OCI-M2 (cell line): ENCODE results near the gene FMN1.

Experiments
- DNase-seq: peaks from one replicate; lab custom pipeline; 2025; ENCODE audit not compliant: unreplicated experiment; lab: John Stamatoyannopoulos, UW

Gene FMN1

GRCh38 chr15:33200444-33200843 lies 5.9 kb upstream of the FMN1 start:
- no peak for DNase-seq

GRCh38 chr15:33198541-33198940 lies 4.0 kb upstream of the FMN1 start:
- DNase-seq = no peak

GRCh38 chr15:33197636-33198035 lies 3.1 kb upstream of the FMN1 start:
- DNase-seq = no peak

GRCh38 chr15:33194237-33194636 lies 277 bp downstream of the FMN1 start:
- no peak for DNase-seq

- no peak for DNase-seq
These were observed 2.9 kb downstream of the FMN1 start for GRCh38 chr15:33191591-33191990.

- DNase-seq = no peak
These were observed 4.0 kb downstream of the FMN1 start for GRCh38 chr15:33190539-33190938.

GRCh38 chr15:33188641-33189257 lies 5.8 kb downstream of the FMN1 start:
- no peak for DNase-seq

GRCh38 chr15:33188159-33188558 lies 6.4 kb downstream of the FMN1 start:
- no peak for DNase-seq

GRCh38 chr15:33183334-33183733 lies 11.2 kb downstream of the FMN1 start:
- DNase-seq = no peak

- no peak for DNase-seq
These were observed 11.6 kb downstream of the FMN1 start for GRCh38 chr15:33182926-33183325.

- DNase-seq = no peak
These were observed 12.1 kb downstream of the FMN1 start for GRCh38 chr15:33182278-33182905.

GRCh38 chr15:33179874-33180273 lies 14.6 kb downstream of the FMN1 start:
- DNase-seq = no peak

- DNase-seq = no peak
These were observed 23.3 kb downstream of the FMN1 start for GRCh38 chr15:33171202-33171601.

- no peak for DNase-seq
These were observed 24.9 kb downstream of the FMN1 start for GRCh38 chr15:33169625-33170024.

- no peak for DNase-seq
These were observed 26.1 kb downstream of the FMN1 start for GRCh38 chr15:33168444-33168843.

- no peak for DNase-seq
These were observed 30.7 kb downstream of the FMN1 start for GRCh38 chr15:33163816-33164215.

GRCh38 chr15:33161209-33161608 lies 33.3 kb downstream of the FMN1 start:
- DNase-seq = no peak

- no peak for DNase-seq
These were observed 33.8 kb downstream of the FMN1 start for GRCh38 chr15:33160581-33161165.

GRCh38 chr15:33159726-33160453 lies 34.6 kb downstream of the FMN1 start:
- DNase-seq = no peak

- DNase-seq = no peak
These were observed 36.1 kb downstream of the FMN1 start for GRCh38 chr15:33158366-33158765.

GRCh38 chr15:33157371-33158037 lies 37.0 kb downstream of the FMN1 start:
- no peak for DNase-seq
